ENCODE results near the gene GJD4.

GJD4 gene

GRCh38 chr10:35631404-35631803 lies 26.3 kb downstream of the GJD4 start:
- no peak for ATAC-seq
- Mint-ChIP-seq H3K4me1 (no peaks in the 10 kb centered on the region), H3K27me3 (peaks cover 25% of the 10 kb centered on the region), H3K36me3 (ENCODE audit: low read depth) (no peaks in the 10 kb centered on the region), H3K27ac (no peak overlapping the region), H3K9me3 (no peaks in the 10 kb centered on the region), H3K4me3 (no peak overlapping the region)
- DNase-seq, result no peak

DNA sequence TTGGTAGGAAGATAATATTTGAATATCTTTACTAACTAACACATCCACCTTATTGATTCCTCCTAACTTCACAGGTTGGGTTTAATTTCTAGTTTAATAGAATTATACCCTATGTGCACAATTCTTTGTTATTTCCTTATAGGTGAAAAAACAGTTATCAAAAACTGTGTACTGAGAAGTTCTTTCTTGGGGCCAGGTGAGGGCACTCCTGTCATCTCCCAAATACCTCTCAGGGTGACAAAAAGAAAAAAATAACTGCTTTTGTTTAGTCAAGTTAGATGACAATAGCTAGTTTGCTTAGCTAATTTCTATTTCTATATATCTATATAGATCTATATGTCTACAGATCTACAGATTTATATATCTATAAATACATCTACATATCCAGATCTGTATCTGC lies 26.9 kb downstream of the GJD4 start:
- DNase-seq, result no peak
- no peaks in the 10 kb centered on the region for H3K36me3 Mint-ChIP-seq (ENCODE audit: low read depth)
- no peak overlapping the region for H3K4me3 Mint-ChIP-seq
- ATAC-seq, result no peak
- no peak overlapping the region for H3K27ac Mint-ChIP-seq
- H3K9me3 Mint-ChIP-seq, result no peaks in the 10 kb centered on the region
- H3K4me1 Mint-ChIP-seq, result peaks cover 2% of the 10 kb centered on the region
- peaks cover 27% of the 10 kb centered on the region for H3K27me3 Mint-ChIP-seq

- Mint-ChIP-seq H3K27me3 (peaks cover 35% of the 10 kb centered on the region), H3K4me3 (no peak overlapping the region), H3K27ac (no peak overlapping the region), H3K36me3 (ENCODE audit: low read depth) (no peaks in the 10 kb centered on the region), H3K4me1 (peaks cover 2% of the 10 kb centered on the region), H3K9me3 (no peaks in the 10 kb centered on the region)
- DNase-seq, result no peak
- ATAC-seq, result no peak
These were observed 28.2 kb downstream of the GJD4 start for GRCh38 chr10:35633006-35633980.

DNA sequence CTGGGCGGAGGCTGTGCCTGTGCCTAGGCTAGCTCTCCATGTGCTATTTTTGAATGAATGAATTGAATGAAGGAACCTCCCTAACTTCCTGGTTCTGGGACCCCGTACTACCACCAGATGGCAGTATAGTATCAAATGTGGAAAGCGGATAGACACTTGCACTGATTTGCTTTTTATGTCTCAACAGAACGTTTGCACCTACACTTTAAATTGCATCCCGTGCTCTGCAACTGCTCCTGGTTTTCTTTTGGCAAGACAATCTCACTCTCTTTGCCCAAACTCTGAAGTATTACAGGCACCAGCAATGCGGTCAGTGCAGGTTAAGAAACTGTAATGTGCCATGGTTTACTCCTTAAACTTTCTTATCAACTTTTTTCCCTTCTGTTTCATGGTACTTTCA lies 30.4 kb downstream of the GJD4 start:
- H3K27me3 Mint-ChIP-seq, result peaks cover 48% of the 10 kb centered on the region
- ATAC-seq (peak; percentile 59), DNase-seq (peak; percentile 24)
- H3K36me3 Mint-ChIP-seq (ENCODE audit: low read depth), result no peaks in the 10 kb centered on the region
- no peaks in the 10 kb centered on the region for H3K9me3 Mint-ChIP-seq
- no peak overlapping the region for H3K4me3 Mint-ChIP-seq
- no peak overlapping the region for H3K27ac Mint-ChIP-seq
- H3K4me1 Mint-ChIP-seq, result peaks cover 9% of the 10 kb centered on the region

GRCh38 chr10:35636956-35637355 lies 31.8 kb downstream of the GJD4 start:
- Mint-ChIP-seq H3K9me3 (no peaks in the 10 kb centered on the region), H3K36me3 (ENCODE audit: low read depth) (no peaks in the 10 kb centered on the region), H3K27ac (no peak overlapping the region), H3K4me3 (no peak overlapping the region), H3K27me3 (peaks cover 51% of the 10 kb centered on the region), H3K4me1 (peaks cover 13% of the 10 kb centered on the region)
- ATAC-seq (no peak), DNase-seq (no peak)

GRCh38 chr10:35637462-35637861 lies 32.3 kb downstream of the GJD4 start:
- H3K4me1 Mint-ChIP-seq, result peaks cover 13% of the 10 kb centered on the region
- H3K9me3 Mint-ChIP-seq, result no peaks in the 10 kb centered on the region
- no peak overlapping the region for H3K4me3 Mint-ChIP-seq
- no peak for ATAC-seq
- no peak for DNase-seq
- no peak overlapping the region for H3K27ac Mint-ChIP-seq
- peaks cover 54% of the 10 kb centered on the region for H3K27me3 Mint-ChIP-seq
- no peaks in the 10 kb centered on the region for H3K36me3 Mint-ChIP-seq (ENCODE audit: low read depth)

- Mint-ChIP-seq H3K4me1 (peaks cover 19% of the 10 kb centered on the region), H3K4me3 (no peak overlapping the region), H3K27ac (no peak overlapping the region), H3K27me3 (peaks cover 53% of the 10 kb centered on the region), H3K36me3 (ENCODE audit: low read depth) (no peaks in the 10 kb centered on the region), H3K9me3 (no peaks in the 10 kb centered on the region)
- DNase-seq, result no peak
- ATAC-seq, result no peak
These were observed 33.0 kb downstream of the GJD4 start for GRCh38 chr10:35638101-35638500.

GRCh38 chr10:35639021-35639727 lies 34.0 kb downstream of the GJD4 start:
- H3K27ac Mint-ChIP-seq, result no peak overlapping the region
- H3K4me1 Mint-ChIP-seq, result peaks cover 27% of the 10 kb centered on the region
- ATAC-seq (no peak), DNase-seq (no peak)
- no peaks in the 10 kb centered on the region for H3K36me3 Mint-ChIP-seq (ENCODE audit: low read depth)
- no peaks in the 10 kb centered on the region for H3K9me3 Mint-ChIP-seq
- peaks cover 60% of the 10 kb centered on the region for H3K27me3 Mint-ChIP-seq
- no peak overlapping the region for H3K4me3 Mint-ChIP-seq

GRCh38 chr10:35639728-35640401 lies 34.7 kb downstream of the GJD4 start:
- DNase-seq (peak; percentile 7), ATAC-seq (no peak)
- Mint-ChIP-seq H3K4me3 (peak overlapping the region; percentile 63), H3K36me3 (ENCODE audit: low read depth) (no peaks in the 10 kb centered on the region), H3K27me3 (peaks cover 65% of the 10 kb centered on the region), H3K9me3 (no peaks in the 10 kb centered on the region), H3K27ac (no peak overlapping the region), H3K4me1 (peaks cover 27% of the 10 kb centered on the region)

GRCh38 chr10:35640474-35640873 lies 35.3 kb downstream of the GJD4 start:
- DNase-seq (peak; percentile 52), ATAC-seq (peak; percentile 26)
- Mint-ChIP-seq H3K4me3 (peak overlapping the region; percentile 63), H3K36me3 (ENCODE audit: low read depth) (no peaks in the 10 kb centered on the region), H3K27ac (no peak overlapping the region), H3K27me3 (peaks cover 68% of the 10 kb centered on the region), H3K9me3 (no peaks in the 10 kb centered on the region), H3K4me1 (peaks cover 27% of the 10 kb centered on the region)

- H3K36me3 Mint-ChIP-seq (ENCODE audit: low read depth), result no peaks in the 10 kb centered on the region
- no peak overlapping the region for H3K27ac Mint-ChIP-seq
- peaks cover 66% of the 10 kb centered on the region for H3K27me3 Mint-ChIP-seq
- DNase-seq, result peak; percentile 37
- H3K4me3 Mint-ChIP-seq, result peak overlapping the region; percentile 67
- H3K9me3 Mint-ChIP-seq, result no peaks in the 10 kb centered on the region
- H3K4me1 Mint-ChIP-seq, result peaks cover 27% of the 10 kb centered on the region
- peak; percentile 56 for ATAC-seq
These were observed 36.0 kb downstream of the GJD4 start for GRCh38 chr10:35640951-35641675.

DNA sequence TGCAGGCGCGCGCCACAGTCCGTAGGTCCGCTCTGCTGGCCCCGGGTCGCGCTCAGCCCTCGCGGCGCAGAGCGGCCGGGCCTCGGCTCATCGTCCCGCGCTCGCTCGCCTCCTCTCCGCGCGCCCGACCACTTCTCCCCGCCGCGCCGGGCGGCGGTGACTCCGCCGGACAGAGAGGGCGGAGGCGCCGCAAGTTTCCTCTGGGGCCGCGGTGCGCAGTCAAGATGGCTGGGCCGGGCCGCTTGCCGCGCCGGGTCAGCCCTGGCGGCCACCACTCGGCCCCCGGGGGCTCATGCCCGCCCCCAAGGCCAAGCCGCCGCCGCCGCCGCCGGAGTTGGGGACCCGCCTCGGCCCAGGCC lies 36.5 kb downstream of the GJD4 start:
- Mint-ChIP-seq H3K9me3 (no peaks in the 10 kb centered on the region), H3K4me1 (peaks cover 26% of the 10 kb centered on the region), H3K4me3 (no peak overlapping the region), H3K36me3 (ENCODE audit: low read depth) (no peaks in the 10 kb centered on the region), H3K27ac (no peak overlapping the region), H3K27me3 (peaks cover 62% of the 10 kb centered on the region)
- peak; percentile 12 for DNase-seq
- ATAC-seq, result peak; percentile 4

DNA sequence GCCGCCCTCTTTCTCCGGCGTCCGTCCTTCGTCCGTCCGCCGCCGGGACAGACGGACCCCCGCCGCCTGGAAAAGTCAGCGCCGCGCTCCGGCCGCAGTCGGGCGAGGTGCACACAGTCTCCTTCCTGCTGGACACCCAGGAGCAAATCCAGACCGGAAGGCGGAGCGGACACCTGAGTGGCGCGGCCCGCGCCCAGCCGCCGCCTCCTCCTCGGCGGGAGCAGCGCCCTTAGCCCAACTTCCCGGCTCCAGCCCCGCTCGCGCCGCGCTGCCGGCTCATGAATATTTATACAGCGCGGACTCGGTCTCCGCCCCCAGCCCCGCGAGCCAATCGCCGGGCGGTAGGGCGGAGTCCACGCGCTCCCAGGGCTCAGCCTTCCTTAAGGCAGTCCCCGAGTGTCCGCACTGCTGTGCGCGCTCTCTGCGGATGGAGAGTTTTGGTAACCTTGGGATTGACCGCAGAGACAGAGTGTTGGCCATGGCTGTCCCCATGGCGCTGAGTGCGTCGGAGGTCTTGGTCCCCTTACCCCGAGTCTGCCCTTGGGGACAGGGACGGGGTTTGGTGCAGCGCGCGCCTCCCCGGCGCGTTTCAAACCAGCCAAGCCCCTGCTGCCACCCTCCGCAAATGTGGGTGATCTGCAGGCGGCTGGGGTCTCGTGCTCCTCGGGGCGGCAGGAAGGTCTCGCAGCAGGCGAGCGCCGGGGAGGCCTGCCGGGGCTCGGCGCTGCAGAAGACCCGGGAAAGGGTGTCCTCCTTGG lies 37.1 kb downstream of the GJD4 start, which contains the start of gene FZD8:
FZD8 (minus strand) TSS at position 262 of the 758 bp plus-strand sequence. CDS start 867 bp downstream, outside the sequence.
- Mint-ChIP-seq H3K27me3 (peaks cover 60% of the 10 kb centered on the region), H3K9me3 (no peaks in the 10 kb centered on the region), H3K4me3 (peak within 1 kb of the TSS; percentile 75), H3K36me3 (ENCODE audit: low read depth) (no peaks in the 10 kb centered on the region), H3K27ac (no peak within 1 kb of the TSS), H3K4me1 (peaks cover 24% of the 10 kb centered on the region)
- ATAC-seq, result peak; percentile 86
- peak; percentile 76 for DNase-seq

Data from activated naive CD8-positive, alpha-beta T cell treated with anti-CD3 and anti-CD28 coated beads, Interleukin-2, amount 50 U/mL, for 24 hours (primary cell).